DMS79 (cell line): ENCODE measurements around the gene ITGB4.

Source experiments
- DNase-seq: peaks from one replicate; lab custom pipeline; 2025; lab: John Stamatoyannopoulos, UW

ITGB4 gene

GRCh38 chr17:75731716-75732498 is 10.6 kb downstream of the ITGB4 start:
- DNase-seq = no peak

DNA sequence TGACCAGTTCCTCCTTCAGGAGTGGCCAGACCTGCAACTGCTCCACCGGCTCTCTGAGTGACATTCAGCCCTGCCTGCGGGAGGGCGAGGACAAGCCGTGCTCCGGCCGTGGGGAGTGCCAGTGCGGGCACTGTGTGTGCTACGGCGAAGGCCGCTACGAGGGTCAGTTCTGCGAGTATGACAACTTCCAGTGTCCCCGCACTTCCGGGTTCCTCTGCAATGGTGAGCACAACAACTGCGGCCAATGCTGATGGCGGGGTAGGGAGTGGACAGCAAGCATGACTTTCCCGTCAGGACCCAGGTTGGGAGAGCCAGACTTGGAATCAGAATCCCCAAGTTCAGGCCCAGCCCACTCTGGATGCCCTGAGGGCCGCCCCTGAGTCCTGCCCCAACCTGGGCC is 12.2 kb downstream of the ITGB4 start:
- DNase-seq = no peak

DNA sequence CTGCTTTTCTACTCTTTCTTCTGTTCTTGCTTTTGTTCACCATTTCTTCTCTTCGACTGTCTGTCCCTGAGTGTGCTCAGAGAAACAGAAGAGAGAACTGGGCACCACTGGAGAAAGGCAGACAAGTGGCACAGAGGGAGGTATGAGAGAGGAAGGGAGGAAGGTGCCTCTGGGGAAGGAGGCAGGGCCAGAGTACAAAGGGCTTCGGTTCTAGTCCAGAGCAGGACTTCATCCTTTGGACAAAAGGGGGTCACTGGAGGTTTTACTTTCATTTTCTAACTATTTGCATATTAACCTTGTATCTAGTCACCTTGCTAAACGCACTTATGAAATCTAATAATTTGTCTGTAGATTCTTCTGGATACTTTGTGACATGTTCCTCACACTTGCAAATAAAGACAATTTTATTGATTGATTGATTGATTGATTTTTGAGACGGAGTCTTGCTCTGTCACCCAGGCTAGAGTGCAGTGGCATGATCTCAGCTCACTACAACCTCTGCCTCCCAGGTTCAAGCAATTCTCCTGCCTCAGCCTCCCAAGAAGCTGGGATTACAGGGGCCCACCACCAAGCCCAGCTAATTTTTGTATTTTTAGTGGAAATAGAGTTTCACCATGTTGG is 13.5 kb downstream of the ITGB4 start:
- DNase-seq = no peak

- no peak for DNase-seq
Observed at GRCh38 chr17:75736173-75736835, 15.0 kb downstream of the ITGB4 start.

GRCh38 chr17:75737133-75737962 is 16.1 kb downstream of the ITGB4 start:
- no peak for DNase-seq

DNA sequence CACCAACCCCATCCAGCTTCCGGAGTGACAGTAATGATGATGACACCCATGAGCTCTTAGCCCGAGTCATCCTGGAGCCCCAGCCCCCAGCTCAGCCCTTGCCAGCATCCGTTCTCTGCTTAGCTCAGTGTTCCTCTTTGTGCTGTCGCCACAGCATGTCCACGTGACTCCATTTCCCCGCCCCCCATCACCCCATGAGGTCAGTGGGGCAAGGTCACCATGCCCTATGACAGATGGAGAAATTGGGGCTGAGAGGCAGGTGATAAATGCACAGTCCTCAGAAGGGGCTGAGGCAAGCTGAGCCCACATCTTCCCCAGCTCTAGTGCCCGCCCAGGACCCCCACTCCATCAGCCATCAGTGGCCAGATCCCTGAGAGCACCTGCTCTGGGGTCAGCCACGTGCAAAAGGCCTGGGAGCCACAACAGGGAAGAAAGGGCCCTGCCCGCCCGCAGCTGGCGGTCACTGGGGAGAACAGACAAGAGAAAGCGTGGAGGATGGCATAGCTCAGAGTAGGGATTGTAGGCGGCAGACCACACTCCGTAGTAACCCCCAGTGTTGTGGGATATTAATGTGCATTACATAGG is 17.1 kb downstream of the ITGB4 start:
- no peak for DNase-seq

DNA sequence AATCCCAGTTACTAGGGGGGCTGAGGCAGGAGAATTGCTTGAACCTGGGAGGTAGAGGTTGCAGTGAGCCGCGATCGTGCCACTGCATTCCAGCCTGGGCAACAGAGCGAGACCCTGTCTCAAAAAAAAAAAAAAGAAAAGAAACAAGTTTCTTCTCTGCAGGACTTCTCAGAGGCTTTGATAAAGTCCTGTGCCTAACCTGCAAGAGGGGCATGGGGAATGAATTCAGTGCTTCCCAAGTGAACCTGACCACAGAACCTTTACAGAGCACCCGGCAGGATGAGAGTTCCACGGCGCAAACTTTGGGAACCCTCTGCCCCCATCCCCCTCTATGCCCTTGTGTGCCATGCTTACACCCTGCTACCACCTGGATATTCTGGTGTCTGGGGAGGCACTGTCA is 17.9 kb downstream of the ITGB4 start:
- no peak for DNase-seq

DNA sequence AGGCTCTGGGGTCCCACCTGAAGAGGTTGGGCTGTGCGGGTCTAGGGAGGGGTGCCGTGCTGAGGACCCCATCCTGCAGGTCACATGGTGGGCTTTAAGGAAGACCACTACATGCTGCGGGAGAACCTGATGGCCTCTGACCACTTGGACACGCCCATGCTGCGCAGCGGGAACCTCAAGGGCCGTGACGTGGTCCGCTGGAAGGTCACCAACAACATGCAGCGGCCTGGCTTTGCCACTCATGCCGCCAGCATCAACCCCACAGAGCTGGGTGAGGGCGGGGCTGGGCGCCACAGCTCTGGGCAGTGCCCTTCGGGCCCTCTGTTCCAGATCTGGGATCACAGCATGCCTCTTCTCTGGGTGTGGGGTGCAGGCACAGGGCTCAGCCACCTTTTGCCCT is 18.5 kb downstream of the ITGB4 start:
- no peak for DNase-seq

- DNase-seq = no peak
Observed at GRCh38 chr17:75740215-75740614, 19.0 kb downstream of the ITGB4 start.

- no peak for DNase-seq
Observed at GRCh38 chr17:75740631-75741077, 19.4 kb downstream of the ITGB4 start.

GRCh38 chr17:75742337-75742736 is 21.1 kb downstream of the ITGB4 start:
- DNase-seq = no peak

- DNase-seq = no peak
Observed at GRCh38 chr17:75743625-75744206, 22.5 kb downstream of the ITGB4 start.

DNA sequence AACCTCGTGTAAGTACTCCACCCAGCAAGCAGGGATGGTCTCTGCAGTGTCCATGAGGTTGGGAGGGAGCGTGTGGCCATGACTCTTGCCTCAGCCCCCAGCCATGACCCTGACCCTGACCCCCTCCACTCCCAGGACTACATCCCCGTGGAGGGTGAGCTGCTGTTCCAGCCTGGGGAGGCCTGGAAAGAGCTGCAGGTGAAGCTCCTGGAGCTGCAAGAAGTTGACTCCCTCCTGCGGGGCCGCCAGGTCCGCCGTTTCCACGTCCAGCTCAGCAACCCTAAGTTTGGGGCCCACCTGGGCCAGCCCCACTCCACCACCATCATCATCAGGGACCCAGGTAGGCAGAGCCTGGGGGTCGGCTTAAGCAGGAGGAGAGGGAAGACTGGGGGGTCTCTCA is 27.4 kb downstream of the ITGB4 start:
- DNase-seq = no peak

DNA sequence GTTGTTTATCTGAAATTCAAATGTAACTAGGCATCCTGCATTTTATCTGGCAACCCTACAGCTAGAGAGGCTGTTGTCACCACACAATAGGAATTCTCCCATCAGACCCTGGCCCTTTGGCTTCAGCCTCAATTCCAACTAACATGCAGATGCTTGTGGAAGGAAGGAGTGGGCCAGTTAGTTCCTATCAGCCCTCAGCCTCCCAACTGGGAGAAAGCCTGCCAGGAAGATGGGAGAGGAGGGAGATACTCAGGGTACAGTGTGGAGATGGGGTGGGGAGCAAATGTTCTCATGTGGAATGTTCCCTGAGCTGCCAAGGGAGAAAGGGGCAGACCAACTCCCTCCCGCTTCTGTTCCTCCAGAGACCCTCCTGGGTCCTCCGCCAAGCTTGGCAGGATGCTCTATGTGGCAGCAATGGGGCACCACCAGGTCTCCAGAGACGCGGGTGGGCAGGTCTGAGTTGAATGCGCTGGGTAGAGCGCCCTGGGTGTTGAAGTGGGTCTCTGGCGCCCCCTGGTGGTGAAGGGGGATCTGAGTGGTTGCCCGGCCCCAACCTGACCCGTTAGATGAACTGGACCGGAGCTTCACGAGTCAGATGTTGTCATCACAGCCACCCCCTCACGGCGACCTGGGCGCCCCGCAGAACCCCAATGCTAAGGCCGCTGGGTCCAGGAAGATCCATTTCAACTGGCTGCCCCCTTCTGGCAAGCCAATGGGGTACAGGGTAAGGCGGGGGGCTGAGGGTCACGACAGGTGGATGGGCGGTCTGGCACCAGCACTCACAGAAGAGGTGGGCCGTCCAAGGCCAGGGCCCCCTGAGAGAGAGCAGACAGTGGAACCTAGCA is 28.5 kb downstream of the ITGB4 start:
- peak; percentile 24 for DNase-seq

- DNase-seq = no peak
Observed at GRCh38 chr17:75750661-75751423, 29.6 kb downstream of the ITGB4 start.

DNA sequence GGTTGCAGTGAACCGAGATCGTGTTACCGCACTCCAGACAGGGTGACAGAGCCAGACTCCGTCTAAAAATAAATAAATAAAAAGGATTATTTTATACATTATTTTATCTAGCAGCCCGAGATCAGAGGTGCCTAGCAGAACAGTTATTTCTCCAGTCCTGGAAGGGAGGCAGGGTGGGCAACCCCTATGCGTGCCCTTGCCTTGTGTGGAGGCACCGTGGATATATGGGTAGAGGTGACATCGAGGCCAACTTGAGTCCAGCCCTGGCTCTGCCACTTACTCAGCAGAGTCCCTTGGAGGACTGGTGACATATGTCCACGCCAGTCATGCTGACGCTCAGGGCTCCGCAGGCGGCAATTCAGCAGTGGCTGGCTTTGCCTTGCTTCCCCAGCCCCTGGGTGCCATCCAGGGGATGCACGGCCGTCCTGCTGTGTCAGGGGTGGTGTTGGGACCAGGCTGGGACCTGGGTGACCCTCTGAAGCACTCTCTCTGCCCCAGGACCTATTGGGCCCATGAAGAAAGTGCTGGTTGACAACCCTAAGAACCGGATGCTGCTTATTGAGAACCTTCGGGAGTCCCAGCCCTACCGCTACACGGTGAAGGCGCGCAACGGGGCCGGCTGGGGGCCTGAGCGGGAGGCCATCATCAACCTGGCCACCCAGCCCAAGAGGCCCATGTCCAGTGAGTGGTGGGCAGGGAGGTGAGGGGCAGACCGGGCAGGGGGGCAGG is 30.6 kb downstream of the ITGB4 start:
- no peak for DNase-seq

DNA sequence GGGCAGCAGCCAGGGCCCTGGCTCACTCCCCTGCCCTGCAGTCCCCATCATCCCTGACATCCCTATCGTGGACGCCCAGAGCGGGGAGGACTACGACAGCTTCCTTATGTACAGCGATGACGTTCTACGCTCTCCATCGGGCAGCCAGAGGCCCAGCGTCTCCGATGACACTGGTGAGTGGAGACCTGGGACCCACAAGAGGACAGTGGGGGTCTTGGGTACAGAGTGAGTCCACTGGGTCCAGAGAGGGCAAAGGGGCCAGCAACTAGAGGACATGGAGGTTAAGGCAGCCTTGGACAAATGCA is 31.1 kb downstream of the ITGB4 start:
- DNase-seq = no peak

DNA sequence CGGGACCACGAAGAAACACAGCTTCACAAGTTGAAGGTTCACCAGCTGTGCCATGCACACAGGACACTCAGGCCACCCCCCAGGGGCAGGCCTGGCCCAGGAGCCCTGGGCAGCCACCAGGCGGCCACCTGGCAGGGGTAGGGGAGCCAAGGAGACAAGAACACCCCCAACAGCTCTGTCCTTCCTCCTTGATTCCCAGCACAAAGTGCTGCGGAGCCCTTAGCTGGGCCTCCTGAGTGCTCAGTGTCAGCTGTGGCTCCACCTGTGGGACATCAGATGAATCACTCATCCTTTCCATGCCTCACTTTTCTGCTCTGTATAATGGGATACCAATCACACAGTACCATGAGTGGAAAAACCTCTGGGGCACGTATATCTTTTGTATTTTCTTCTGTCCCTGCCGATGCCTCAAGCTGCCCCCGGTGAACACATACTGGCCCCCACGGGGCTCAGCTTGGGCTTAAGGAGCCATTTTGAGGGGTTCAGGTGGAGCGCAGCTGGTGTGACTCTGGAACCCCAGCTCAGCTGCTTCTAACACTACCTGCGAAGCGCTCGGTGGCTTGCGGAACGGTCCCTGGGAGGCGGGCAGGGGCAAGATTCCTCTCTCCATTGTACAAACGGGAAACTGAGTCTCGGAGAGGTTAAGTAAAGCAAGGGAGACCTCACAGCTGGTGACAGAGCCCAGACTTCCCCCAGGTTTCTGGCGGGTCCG is 31.7 kb downstream of the ITGB4 start:
- no peak for DNase-seq
